Effector CD8-positive, alpha-beta T cell (primary cell): ENCODE data around the gene CSNK2A1.
"Not testable (repeated sequence)": the region's sequence is repeated elsewhere in the genome, so short reads cannot be mapped to it uniquely, and the experiment has no call there.

ENCODE experiments used
- DNase-seq: peaks from one replicate; lab custom pipeline; 2025; lab: John Stamatoyannopoulos, UW

CSNK2A1 gene

DNA sequence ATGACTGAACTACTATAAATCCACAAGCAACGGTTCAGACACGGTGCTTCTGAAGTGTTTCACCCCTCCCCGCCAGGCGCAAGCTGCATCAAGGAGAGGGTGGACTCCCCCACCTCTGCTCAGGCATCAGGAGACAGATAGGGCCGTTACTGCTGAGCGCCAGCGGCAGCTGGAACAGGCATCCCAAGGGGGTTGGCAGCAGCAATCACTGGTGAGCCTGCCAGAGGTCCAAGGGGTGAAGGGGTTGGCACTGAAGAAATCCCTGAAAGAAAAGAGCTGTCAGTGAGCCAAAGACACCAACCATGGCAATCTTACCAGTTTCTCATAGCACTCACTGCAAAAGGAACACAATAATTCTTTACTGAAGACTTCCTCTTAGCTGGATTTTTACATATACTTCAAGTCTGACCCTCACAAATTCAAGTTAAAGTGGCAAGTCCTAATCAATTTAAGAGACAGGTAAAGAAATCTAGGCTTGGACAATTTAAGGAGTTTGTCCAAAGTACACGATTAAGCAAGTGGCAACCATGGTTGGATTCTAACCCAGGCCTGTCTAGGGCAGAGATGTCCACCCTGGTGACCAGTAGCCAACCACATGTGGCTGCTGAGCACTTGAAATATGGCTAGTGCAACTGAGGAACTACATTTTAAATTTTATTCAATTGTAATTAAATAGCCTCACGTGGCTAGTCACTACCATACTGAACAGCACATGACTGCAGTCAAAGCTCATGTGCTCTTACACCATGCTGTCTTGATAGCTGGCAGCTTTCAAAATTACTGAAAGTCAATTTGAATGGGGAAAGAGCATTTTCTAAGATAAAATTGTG is 59.6 kb downstream of the CSNK2A1 start:
- DNase-seq = no peak

DNA sequence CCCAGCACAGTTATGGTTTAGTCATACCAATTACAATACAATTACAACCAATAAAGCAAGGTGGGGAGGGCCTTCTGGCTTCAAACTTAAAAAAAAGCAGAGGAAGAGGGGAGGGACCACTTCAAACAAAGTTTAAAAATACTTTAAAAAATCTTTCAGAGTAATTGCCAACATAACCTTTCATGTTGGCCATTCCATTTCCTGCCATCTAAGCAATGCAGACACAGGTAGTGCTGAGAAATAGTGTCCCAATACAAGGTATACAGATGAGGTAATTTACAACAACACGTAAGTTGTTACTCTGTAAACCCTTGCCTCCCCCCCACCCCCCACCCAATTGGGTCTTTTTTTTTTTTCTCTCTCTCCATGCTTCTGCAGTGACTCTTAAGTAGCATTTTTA is 62.4 kb downstream of the CSNK2A1 start:
- no peak for DNase-seq

DNA sequence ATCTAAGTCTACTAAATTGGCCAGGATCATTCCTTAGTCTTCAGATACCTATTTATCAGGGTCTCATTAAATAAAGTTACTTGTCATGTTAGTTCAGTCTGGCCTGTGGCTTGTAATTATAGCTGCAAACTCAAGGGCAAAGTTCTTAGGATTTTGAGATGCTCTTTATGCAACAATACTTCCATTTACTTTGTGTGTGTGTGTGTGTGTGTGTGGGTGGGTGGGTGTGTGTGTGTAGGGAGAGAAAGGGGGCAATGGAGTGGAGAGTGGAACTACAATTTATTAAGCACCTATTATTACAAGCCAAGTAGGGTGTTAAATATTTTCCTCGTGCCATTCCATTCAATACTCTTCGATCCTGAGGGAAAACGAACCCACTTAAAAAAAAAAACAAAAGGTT is 63.5 kb downstream of the CSNK2A1 start:
- DNase-seq = no peak

DNA sequence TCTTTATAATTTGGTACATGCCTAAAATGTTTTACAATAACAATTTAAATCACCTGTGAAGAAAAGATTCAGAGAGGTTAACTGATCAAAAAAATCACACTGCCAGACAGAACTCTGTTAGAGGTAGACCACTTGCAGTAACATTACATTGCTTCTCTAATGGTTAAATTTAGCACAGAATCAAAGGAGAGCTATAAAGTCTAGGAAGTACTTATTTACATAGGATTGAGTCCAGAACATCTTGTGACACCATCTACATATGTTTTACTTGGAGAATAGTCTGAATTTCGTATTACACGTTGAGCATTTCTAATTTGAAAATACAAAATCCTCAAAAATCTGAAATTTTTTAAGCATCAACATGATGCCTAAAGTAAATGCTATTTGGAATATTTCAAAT is 64.1 kb downstream of the CSNK2A1 start:
- no peak for DNase-seq

DNA sequence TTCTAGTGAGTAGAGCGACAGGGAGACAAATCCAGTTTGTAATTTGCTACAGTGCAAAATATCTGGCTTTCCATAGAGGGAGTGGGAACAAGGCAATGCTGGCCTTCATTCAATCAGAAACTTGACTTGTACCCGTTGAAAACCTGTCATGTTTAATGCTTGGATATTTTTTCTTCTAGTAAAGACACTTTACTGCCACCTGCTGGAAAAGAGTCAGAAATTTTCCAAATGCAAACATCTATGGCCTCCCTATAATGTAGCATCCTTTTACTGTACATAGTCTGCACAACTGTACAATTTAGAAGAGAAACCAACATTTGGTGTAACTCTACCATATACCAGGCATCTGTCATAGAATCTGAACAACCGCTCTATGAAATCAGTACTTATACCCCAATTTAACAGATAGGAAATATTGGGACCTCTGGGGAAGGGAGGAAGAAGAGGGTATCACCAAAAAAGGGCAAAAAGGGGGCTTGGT is 64.6 kb downstream of the CSNK2A1 start:
- no peak for DNase-seq

DNA sequence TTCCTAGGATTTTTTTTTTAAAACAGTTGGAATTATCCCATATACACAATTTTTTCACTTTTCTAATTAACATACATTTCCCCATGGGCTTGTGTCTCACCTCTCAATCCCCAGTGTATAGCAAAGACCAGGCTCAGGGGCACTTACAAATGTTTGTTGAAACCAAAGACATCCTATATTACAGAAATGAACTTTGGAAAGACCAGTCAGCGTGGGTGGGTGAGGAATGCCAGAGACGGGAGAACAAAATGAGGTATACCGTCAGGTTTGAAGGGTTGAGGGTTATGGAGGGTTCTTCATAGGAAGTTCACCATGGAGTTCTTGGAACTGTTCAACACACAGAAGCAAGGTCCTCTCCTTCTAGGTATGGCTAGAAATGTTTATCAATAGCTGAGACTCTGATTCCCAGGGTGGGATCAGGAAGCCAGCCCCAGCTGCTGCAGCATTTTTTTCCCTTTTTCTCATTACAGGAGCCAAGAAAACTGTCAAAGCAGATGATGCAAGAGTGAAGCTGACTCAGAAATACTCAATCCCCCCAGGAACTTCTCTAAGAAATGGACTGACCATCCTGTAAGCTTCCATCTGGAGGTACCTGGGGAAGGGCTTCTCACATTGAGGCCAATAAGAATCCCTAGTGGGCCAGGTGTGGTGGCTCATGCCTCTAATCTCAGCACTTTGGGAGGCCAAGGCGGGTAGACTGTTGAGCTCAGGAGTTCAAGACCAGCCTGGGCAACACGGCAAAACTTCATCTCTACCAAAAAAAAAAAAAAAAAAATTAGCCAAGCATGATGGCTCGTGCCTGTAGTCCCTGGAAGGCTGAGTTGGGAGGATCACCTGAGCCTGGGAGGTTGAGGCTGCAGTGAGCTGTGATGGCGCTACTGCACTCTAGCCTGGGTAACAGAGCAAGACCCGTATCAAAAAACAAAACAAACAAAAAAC is 65.3 kb downstream of the CSNK2A1 start:
- DNase-seq = no peak

DNA sequence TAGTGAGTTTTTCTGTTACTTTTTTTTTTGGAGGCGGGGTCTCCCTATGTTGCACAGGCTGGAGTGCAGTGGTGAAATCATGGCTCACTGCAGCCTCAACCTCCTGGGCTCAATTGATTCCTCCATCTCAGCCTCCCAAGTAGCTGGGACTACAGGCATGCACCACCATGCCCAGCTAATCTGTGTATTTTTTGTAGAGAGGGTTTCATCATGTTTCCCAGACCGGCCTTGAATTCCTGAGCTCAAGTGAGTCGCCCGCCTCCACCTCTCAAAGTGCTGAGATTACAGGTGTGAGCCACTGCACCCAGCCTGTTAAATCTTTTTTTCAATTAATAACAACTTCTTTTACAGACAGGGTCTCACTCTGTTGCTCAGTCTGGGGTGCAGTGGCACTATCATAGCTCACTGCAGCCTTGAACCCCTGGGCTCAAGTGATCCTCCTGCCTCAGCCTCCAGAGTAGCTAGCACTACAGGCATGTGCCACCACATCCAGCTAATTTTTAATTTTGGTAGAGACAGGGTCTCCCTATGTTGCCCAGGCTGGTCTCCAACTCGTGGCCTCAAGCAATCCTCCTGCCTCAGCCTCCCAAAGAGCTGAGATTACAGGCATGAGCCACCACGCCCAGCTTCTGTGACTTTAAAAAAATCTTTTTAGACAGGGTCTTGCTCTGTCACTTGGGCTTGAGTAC is 66.9 kb downstream of the CSNK2A1 start:
- DNase-seq = not testable (repeated sequence)

DNA sequence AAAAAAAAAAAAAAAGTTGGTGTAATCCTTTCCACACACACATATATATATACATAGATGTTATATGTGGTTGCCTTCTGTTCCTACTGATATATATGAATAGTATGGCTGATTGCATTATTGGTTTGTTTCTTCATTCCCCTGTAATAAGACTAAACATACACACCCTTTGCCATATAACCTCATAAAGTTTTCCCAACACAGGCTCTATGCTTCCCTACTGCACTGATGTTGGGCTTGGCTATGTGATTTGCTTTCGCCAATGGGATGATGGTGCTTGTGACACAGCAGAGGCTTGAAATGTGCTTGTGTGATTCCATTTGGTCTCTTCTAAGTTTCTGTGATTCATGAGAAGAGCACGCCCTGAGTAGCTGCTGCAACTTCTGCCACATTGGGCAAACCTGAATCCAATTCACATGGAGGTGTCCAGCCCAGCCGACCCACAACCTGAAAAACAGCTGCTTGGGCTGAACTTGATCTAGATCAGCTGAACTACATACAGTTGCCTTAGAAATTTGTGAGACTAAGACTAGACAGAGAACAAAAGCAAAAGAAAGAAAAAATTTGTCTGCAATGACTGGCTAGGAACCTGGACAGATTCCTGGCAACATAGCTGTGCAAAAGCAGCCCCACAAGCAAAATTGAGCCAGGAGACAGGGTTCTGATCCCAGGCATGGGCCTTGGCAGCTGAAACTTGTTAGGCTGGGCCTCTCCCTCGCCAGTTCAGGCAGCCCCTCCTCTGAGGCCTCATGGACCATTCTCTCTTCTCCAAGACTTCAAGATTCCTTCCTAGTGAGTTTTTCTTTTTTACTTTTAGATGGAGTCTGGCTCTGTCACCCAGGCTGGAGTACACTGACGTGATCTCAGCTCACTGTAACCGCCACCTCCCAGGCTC is 67.9 kb downstream of the CSNK2A1 start:
- no peak for DNase-seq

DNA sequence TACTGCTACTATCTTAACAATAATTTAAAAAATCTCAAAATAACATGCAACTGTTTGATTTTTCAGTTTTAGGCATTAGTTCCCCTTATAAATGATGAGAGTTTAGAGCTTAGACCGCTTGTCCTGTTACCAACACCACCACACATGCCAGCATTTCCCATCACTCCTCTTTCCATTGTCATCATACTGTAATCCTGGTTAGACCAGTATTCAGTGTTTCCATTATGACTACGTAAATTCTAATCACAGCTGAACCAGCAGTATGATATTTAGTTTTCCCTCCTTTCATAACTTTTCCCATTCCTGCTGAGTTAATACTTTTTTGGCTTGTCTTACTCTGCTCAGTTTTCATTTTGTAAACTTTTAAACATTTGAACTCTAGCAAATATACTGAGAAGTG is 69.0 kb downstream of the CSNK2A1 start:
- no peak for DNase-seq

DNA sequence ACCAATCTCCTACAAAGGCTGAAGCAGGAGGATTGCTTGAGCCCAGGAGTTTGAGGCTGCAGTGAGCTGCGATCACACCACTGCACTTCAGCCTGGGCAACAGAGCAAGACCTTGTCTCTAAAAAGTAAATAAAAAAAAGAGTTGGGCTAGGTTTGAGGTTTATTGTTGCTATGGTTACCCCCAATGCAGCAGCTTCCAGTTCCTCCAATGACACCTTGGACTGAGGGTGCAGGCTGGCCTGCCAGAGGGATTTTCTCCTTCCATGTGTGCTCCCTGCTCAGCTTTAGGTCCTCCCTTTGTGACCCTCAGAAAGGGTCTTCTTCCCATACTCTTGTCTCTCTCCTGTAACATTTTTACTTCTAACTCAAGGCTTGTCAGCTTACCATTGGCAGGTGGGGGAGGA is 70.7 kb downstream of the CSNK2A1 start:
- no peak for DNase-seq

DNA sequence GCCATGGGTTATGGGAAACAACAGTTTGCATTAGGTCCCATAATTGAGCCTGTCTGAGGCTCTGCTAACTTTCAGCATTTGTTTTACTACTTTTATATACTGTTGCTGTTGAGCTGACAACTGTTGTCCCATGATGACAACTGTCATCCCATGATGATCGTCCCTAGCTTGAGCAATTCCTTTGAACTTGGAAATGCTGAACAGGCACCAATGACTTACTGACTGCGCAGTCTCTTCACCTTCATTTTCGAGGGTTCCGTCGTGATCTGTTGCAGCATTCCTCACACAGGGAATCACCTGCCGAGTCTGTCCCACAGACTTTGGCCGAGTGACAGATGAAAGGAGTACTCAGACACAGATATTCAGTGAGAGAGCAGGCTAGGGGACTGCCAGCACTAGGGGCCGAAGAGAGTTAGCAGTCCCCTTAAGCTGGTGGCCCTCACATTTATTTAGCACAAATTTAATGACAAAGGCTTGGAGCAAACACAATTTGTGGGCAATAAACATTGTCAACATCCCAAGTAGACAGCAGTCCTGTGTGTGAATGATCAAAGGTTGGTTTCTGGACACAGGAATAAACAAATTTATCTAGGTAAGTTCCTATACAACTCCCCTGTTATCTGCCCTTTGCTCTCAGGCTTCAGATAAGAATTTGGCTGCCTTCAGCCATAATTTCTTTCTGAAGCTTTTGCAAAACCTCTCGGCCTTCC is 71.3 kb downstream of the CSNK2A1 start:
- DNase-seq = no peak

DNA sequence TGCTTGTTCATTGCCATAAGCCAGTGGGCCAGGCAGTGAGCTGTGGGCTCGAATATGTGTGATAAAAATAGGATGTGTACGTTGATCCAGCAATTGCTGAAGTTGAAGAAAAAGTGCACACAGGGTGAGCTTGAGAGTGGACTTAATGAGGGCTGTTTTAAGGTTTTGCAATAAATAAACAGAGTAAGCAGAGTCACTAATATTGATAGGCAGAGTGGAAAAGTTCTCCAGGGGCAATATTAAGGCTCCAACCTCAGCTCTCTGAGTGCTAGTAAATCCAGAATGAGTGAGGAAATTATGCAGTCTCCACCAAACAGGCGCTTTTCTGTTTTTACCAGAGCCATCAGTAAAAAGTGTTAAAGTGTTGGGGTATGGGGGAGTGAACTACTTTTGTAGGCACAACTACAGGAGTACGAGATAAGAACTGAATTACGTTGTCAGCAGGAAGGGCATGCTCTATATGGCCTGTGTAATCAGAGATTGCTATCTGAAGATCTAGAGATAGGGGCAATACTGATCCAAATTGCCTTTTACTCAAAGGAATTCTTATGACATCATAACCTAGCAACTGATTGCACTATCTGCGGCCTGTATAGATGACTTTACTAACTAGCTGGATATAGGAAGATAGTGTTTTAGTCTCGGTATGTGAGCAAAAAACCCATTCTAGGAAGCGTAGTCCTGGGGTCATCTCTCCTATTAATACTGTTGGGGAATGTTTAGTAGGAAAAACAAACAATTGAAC is 73.7 kb downstream of the CSNK2A1 start:
- DNase-seq = no peak

DNA sequence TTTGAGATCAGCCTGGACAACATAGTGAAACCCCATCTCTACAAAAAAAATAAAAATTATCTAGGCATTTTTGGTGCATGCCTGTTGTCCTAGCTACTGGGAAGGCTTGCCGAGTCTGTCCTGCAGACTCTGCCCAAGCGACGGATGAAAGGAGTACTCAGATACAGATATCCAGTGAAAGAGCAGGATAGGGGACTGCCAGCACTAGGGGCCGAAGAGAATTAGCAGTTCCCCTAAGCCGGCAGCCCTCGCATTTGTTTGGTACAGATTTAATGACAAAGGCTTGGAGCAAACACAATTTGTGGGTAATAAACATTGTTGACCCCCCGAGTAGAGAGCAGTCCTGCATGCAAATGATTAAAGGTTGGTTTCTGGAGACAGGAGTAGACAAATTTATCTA is 75.8 kb downstream of the CSNK2A1 start:
- no peak for DNase-seq

DNA sequence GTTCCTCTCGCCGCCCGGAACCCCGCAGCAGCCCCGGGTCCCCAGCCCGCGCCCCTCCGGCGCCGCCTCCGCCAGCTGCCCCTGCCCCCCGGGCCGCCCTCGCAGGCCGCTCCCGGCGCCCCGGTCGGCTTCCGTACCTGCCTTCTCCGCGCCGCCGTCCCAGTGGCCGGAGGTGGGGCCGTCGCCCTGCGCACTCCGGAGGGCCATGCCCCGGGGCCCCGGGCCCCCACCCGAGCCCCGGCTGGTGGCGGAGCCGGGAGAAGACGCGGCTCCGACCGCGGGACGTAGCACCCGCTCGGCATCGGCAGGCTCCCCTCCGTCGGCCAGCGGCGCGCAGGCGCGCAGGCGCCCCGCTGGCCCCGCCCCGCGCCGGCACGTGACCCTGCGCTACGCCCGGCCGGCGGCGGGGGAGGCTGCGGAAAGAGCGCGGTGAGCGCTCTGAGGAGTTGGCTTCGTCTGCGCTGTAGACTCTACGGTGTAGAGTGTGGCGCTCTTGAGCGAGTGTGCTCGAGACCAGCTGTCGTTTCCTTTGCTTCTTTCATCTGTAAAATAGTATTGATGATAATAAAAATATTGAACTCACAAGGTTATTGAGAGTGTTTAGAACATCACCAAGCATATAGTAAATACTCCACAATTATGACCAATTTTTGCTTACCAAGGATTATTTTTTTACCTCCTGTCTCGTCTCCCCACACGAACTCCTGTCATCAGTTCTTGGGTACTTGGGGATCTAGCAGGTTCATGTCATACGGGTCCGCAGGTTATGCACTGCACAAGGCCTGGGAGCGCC is 81.2 kb downstream of the CSNK2A1 start, which contains the start of gene TBC1D20:
Gene TBC1D20 (minus strand): TSS at position 335 of the 793 bp plus-strand sequence. CDS start 128 bp downstream, at position 207.
- peak; percentile 77 for DNase-seq

DNA sequence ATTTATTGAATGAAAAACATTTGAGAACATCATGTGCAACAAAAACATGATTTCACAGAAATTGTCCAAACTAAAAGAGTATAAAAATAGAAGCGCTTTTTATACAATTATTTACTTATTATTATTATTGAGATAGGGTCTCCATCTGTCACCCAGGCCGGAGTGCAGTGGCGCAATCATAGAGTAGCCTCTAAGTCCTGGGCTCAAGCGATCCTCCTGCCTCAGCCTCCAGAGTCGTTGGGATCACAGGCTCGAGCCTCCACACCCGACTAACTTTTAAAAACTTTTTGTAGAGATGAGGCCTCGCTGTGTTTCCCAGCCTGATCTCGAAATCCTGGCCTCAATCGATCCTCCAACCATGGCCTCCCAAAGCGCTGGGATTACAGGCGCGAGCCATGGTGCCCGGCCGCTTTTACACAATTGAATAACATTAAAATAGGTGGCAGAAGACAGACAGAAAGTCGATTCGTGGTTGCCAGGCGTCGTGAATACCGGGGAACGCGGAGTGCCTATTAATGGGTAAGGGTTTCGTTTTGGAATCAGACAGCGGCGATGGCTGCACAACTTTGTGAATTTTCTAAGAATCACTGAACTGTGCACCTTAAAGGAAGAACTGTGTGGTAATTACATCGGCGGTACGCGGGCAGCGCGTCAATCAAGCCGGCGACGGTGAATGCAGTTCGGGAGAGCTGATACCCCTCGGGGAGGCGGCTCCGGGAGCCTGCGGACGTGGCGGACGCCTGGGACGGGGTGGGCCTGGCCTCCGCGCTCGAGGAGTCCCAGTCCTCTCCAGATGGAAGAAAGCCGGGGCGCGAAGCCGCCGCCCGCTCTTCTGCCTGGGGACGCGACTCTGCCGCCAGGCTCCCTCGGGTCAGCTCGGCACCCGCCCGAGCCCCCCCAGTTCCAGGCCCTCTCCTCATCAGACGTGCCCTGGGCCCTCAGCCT is 82.1 kb downstream of the CSNK2A1 start:
- peak; percentile 37 for DNase-seq

DNA sequence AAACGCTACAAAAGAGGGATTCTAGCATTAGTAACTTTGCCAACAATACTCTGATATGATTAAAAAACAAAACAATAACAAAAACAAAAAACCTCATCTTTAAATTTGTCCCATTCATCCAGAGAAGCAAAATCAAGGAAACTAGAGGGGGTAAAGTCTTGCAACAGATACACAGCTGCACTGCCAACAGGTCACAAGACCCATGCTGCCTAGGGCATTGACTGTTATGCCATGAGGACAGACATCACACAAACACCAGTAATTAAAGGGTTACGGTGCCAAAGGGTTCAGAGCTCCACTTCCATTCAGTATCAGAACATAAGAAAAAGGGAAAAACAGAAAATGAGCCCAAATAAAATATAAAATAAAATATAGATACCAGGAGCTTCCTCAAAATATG is 82.9 kb downstream of the CSNK2A1 start:
- no peak for DNase-seq

DNA sequence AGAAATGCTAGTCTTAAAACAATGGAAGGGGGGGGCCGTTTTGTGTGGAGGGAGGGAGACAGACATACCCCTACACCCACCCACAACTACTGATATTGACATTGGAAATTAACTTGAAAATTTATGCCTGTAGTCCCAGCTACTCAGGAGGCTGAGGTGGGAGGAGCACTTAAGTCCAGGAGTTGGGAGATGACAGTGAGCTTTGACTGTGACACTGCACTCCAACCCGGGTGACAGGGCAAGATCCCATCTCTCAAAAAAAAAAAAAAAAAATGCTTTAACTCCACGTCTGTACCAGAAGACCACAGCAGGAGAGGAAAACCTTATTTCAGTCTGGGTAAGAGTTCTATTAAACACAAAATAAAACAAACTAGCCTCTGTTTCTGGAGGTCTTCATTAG is 83.4 kb downstream of the CSNK2A1 start:
- no peak for DNase-seq

DNA sequence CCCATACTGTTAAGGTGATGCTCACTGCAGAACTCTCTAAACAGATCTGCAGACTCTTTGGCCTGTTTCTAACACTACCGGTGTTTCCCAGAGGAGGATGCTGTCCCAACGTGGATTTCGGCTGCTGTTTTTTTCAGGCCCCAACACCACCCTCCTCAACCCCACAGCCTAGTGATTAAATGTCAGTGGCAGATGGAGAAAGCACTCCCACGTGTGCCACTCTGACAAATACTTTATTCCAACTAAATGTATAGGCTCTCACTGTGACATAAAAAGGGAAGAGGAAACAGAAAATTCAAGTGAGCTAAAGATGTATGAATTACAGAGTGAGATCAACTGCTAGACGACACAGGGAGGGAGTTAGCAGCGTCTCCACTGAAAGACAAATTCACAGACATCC is 84.8 kb downstream of the CSNK2A1 start:
- no peak for DNase-seq
